ENCODE data around the gene SPSB1. TPM values are rescaled to one million over a fixed set of nuclear protein-coding genes. Genes with fewer than 3 reads are reported as not detected.

SPSB1 gene
- total RNA-seq, 4 donors from 2014 or later, result 30.5 to 65.0 (median 36.2) TPM

DNA sequence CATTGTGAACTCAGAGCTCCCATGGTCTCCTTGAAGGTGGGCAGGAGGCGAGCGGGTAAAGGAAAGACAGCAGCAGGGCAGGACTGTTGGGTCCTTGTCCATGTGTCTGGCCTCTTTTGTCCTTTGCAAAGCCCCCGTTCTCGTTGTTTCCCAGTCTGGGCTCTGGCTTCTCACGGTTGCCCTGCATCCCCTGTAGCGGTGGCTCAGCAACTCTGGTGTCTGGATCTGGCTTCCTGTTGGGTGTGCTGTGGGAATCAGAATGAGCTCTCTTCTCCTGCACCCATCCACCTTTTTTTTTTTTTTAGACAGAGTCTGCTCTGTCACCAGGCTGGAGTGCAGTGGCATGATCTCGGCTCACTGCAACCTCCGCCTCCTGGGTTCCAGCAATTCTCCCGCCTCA is 47.0 kb upstream of the SPSB1 start:
- 94 to 99% methylated on average over 9 of the region's 9 CpGs for WGBS, 2 donors
- peaks cover 2 to 10% of the 10 kb centered on the region in 2 donors for H3K36me3 ChIP-seq
- intact Hi-C loops (cut with DNase I), result no loop called here
- H3K27me3 ChIP-seq, result no peaks in the 10 kb centered on the region
- H3K4me1 ChIP-seq, result peaks cover 30 to 52% of the 10 kb centered on the region in 2 donors
- no peak for DNase-seq
- H3K4me3 ChIP-seq (replicated peaks in 1 of 3), result no peak overlapping the region
- no peaks in the 10 kb centered on the region for H3K9me3 ChIP-seq
- TF ChIP-seq POLR2A (IDR thresholded peaks at IDR 0.05), result no peak
- TF ChIP-seq, protein P1, sequence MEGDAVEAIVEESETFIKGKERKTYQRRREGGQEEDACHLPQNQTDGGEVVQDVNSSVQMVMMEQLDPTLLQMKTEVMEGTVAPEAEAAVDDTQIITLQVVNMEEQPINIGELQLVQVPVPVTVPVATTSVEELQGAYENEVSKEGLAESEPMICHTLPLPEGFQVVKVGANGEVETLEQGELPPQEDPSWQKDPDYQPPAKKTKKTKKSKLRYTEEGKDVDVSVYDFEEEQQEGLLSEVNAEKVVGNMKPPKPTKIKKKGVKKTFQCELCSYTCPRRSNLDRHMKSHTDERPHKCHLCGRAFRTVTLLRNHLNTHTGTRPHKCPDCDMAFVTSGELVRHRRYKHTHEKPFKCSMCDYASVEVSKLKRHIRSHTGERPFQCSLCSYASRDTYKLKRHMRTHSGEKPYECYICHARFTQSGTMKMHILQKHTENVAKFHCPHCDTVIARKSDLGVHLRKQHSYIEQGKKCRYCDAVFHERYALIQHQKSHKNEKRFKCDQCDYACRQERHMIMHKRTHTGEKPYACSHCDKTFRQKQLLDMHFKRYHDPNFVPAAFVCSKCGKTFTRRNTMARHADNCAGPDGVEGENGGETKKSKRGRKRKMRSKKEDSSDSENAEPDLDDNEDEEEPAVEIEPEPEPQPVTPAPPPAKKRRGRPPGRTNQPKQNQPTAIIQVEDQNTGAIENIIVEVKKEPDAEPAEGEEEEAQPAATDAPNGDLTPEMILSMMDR (IDR thresholded peaks at IDR 0.05), result no peak
- H3K27ac ChIP-seq, result peak overlapping the region in 1 of 3 donors; percentile 57

DNA sequence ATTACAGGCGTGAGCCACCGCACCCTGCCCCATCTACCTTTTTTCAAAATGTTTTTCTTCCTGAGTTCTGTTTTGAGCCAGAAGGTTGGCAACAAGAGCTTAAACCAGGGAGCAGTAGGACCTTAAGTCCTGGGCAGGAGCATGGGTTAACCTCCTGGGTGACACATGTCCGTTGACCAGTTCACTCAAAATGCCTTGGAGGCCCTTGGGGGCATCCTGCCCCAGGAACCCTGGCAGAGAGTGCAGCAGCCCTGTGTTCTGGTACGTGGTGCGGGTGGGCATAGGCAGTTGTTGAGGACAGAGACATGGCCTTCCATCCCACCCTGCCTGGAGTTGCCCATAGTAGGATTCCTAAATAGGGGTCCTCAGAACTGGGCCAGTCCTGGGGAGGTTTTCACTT is 46.5 kb upstream of the SPSB1 start:
- intact Hi-C loops (cut with DNase I), result no loop called here
- Histone ChIP-seq H3K27ac (no peak overlapping the region), H3K9me3 (no peaks in the 10 kb centered on the region), H3K4me3 (replicated peaks in 1 of 3) (no peak overlapping the region), H3K36me3 (peaks cover 2 to 10% of the 10 kb centered on the region in 2 donors), H3K27me3 (no peaks in the 10 kb centered on the region), H3K4me1 (peaks cover 36 to 52% of the 10 kb centered on the region in 2 donors)
- no peak for TF ChIP-seq POLR2A (IDR thresholded peaks at IDR 0.05)
- TF ChIP-seq, protein P1 (IDR thresholded peaks at IDR 0.05), result no peak
- WGBS, 2 donors, result 90 to 100% methylated on average over 5 of the region's 5 CpGs
- DNase-seq, result no peak

DNA sequence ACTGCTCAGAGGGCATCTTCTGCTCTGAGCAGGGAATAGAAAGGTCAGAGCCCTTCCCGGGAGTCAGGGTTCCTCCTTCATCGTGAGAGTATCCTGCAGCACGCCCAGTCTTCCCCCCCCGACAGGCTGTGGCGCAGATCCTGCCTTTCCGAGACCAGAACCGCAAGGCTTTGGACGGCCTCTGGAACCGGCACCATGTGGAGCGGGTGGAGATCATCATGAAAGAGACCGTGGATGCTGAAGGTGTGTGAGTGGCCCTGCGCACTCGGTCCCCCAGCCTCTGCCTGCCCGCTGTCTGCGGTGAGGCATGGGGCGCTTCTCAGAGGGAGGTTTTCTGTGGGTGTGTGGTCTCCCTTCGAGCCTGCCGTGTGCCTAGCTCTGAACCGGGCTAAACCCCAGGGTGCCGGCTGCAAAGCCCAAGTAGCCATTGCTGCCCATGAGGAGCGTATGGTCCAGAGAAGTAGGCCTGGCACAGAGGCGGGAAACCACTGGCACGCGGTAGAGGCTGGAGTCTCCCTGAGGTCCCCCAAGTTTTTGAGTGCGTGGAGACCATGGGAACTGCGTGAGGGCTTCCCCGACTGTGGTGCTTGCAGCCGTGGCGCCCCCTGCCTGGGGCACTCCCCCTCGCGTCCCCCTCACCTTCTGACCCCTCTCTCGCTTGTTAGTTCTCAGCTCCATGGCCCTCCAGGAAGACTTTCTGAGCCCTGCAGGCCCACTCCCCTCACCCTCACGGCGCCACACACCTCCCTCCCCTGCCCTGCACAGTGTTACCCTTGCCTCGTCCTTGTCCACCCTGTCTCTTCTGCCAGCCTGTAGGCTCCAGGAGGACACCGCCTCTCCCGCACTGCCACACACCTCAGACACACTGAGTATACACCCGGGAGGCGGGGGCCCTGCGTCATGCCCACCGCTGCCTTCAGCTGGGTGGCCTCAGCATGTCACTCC is 45.6 kb upstream of the SPSB1 start:
- no peak for DNase-seq
- Histone ChIP-seq H3K4me3 (replicated peaks in 1 of 3) (no peak overlapping the region), H3K4me1 (peaks cover 36 to 49% of the 10 kb centered on the region in 2 donors), H3K27ac (no peak overlapping the region), H3K9me3 (no peaks in the 10 kb centered on the region), H3K27me3 (no peaks in the 10 kb centered on the region), H3K36me3 (peaks cover 2 to 10% of the 10 kb centered on the region in 2 donors)
- TF ChIP-seq, protein P1 (IDR thresholded peaks at IDR 0.05), result no peak
- no peak for TF ChIP-seq POLR2A (IDR thresholded peaks at IDR 0.05)
- intact Hi-C loops (cut with DNase I), result no loop called here
- 89 to 92% methylated on average over 28 to 41 of the region's 41 CpGs for WGBS, 2 donors

DNA sequence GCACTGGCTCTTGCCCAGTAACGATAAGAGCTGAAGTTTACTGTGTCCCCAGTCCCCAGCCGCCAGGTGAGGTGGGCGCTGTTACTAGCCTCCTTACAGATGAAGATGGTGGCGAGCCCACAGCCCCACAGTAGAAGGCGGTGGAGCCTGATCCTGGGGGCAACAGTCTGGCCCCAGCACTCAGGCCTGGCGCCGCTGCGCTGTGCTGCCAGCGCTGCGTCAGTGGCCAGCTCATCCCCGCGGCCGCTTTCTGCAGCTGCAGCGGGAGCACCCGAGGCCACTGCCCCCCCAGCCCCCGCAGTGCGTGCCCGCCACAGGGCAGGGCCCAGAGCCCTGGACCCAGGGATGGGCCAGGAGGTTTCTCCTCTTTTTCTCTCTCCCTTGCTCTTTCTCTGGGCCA is 44.8 kb upstream of the SPSB1 start:
- intact Hi-C loops (cut with DNase I), result no loop called here
- 88 to 91% methylated on average over 6 to 18 of the region's 18 CpGs for WGBS, 2 donors
- no peak for DNase-seq

More for the DNA sequence above, 44.8 kb upstream of the SPSB1 start:
- Histone ChIP-seq H3K9me3 (no peaks in the 10 kb centered on the region), H3K27ac (no peak overlapping the region), H3K4me3 (replicated peaks in 1 of 3) (no peak overlapping the region), H3K4me1 (peaks cover 33 to 43% of the 10 kb centered on the region in 2 donors), H3K36me3 (peaks cover 2 to 10% of the 10 kb centered on the region in 2 donors), H3K27me3 (no peaks in the 10 kb centered on the region)
- no peak for TF ChIP-seq POLR2A (IDR thresholded peaks at IDR 0.05)
- TF ChIP-seq, protein P1 (IDR thresholded peaks at IDR 0.05), result no peak

Data from thyroid gland (tissue), 4 donors.